ENCODE results near the gene NR6A1. TPM values are rescaled to one million over a fixed set of nuclear protein-coding genes. Genes with fewer than 3 reads are reported as not detected.

NR6A1 gene
- total and polyA plus RNA-seq, 2 of the 8 experiments (the other 6 are each of a cell fraction or from before 2014, with no cell fraction given), result 93.2 to 237 TPM

GRCh38 chr9:124584631-124585030, 186.5 kb downstream of the NR6A1 start (continued):
- TF ChIP-seq KDM4A (IDR thresholded peaks at IDR 0.05; ENCODE audit: low read depth, low read length, severe bottlenecking) (no peak), EZH2 (IDR thresholded peaks at IDR 0.05; ENCODE audit: low read depth, low read length, severe bottlenecking) (no peak), ATF2 (IDR thresholded peaks at IDR 0.05; ENCODE audit: low read length) (no peak), SIN3A (conservative IDR thresholded peaks at IDR 0.05 in 1 of 2, IDR thresholded peaks at IDR 0.05 in 1 of 2; ENCODE audit: low read depth in 1 of 2, low read length in 2 of 2) (no peak), ASH2L (IDR thresholded peaks at IDR 0.05; ENCODE audit: low read length) (no peak), JUND (IDR thresholded peaks at IDR 0.05; ENCODE audit: low read length) (no peak), TAF7 (optimal IDR thresholded peaks at IDR 0.05; ENCODE audit: borderline replicate concordance, low read depth, low read length) (no peak), SUZ12 (IDR thresholded peaks at IDR 0.05; ENCODE audit: low read length) (no peak)

Data from H1 (cell line).